Lower leg skin (tissue), 4 donors: ENCODE results near the gene XYLT1. TPM values are rescaled to one million over a fixed set of nuclear protein-coding genes. Genes with fewer than 3 reads are reported as not detected.
"Not testable (repeated sequence)": the region's sequence is repeated elsewhere in the genome, so short reads cannot be mapped to it uniquely, and the experiment has no call there.

ENCODE experiments used
- DNase-seq, 2 donors: peaks; one replicate each; pipeline ENCODE4 v3.0.0-alpha.2; 2019; ENCODE audit warnings: low spot score in 2 of 2
- H3K4me3 ChIP-seq: fragments of 200-600 bp; sonication (generic); 2 replicates; pipeline ENCODE4 v1.5.1; 2017; ENCODE audit warnings: mild to moderate bottlenecking, low read depth; ENCODE audit not compliant: poor library complexity, severe bottlenecking
- CTCF ChIP-seq, 3 donors: fragments of 450-650 bp; IDR thresholded peaks; one replicate each; pipeline ENCODE4 v1.5.1; 2016; ENCODE audit warnings: antibody characterized with exemption in 3 of 3, mild to moderate bottlenecking in 3 of 3, moderate library complexity in 2 of 3
- POLR2A ChIP-seq, 2 donors: fragments of 450-650 bp; IDR thresholded peaks; one replicate each; pipeline ENCODE4 v1.6.1; 2016 to 2017; ENCODE audit warnings: antibody characterized with exemption in 2 of 2, mild to moderate bottlenecking in 1 of 2, moderate library complexity in 1 of 2
- WGBS, 2 donors: methylation state at CpG; one replicate each; pipeline ENCODE4 v1.1.5; 2018; 5-methylcytosine and 5-hydroxymethylcytosine counted together
- intact Hi-C: fragments of 100-400 bp; cut with DNase I; formaldehyde crosslinking; loops from one replicate; pipeline ENCODE4 v1.15.0; 2023; ENCODE audit warnings: low total_unique reads
- total RNA-seq, 4 donors: library from RNA; depleted of rRNA; stranded (reverse); fragments of >200 nt; gene quantifications; one replicate each; pipeline ENCODE4 v1.1.0, GENCODE V29; 2016

Gene XYLT1
- total RNA-seq, 4 donors from 2014 or later, result 17.2 to 20.3 (median 19.7) TPM

- intact Hi-C loops, result no loop called here
- no peak for DNase-seq
- H3K4me3 ChIP-seq, result no peak overlapping the region
- TF ChIP-seq POLR2A (IDR thresholded peaks at IDR 0.05) (no peak), CTCF (IDR thresholded peaks at IDR 0.05) (no peak)
These were observed 22.3 kb upstream of the XYLT1 start for GRCh38 chr16:17493012-17493411.

GRCh38 chr16:17491140-17491662 lies 20.4 kb upstream of the XYLT1 start:
- no peak for DNase-seq
- no peak for TF ChIP-seq CTCF (IDR thresholded peaks at IDR 0.05)
- no peak for TF ChIP-seq POLR2A (IDR thresholded peaks at IDR 0.05)
- intact Hi-C loops, result no loop called here
- whole genome bisulfite sequencing, 2 donors, result 72 to 86% methylated on average over 4 of the region's 4 CpGs
- no peak overlapping the region for H3K4me3 ChIP-seq

- no peak for TF ChIP-seq CTCF (IDR thresholded peaks at IDR 0.05)
- no peak for TF ChIP-seq POLR2A (IDR thresholded peaks at IDR 0.05)
- whole genome bisulfite sequencing, 2 donors, result 80 to 82% methylated on average over 2 of the region's 2 CpGs
- DNase-seq, result no peak
- H3K4me3 ChIP-seq, result no peak overlapping the region
- intact Hi-C loops, result no loop called here
These were observed 17.7 kb upstream of the XYLT1 start for GRCh38 chr16:17488506-17488905.

GRCh38 chr16:17483351-17483750 lies 12.6 kb upstream of the XYLT1 start:
- intact Hi-C loops, result no loop called here
- WGBS, 2 donors, result 47 to 51% methylated on average over 3 of the region's 3 CpGs
- H3K4me3 ChIP-seq, result no peak overlapping the region
- TF ChIP-seq CTCF (IDR thresholded peaks at IDR 0.05) (no peak), POLR2A (IDR thresholded peaks at IDR 0.05) (no peak)
- DNase-seq, result peak in 1 of 2 donors; percentile 34

GRCh38 chr16:17482341-17482740 lies 11.6 kb upstream of the XYLT1 start:
- H3K4me3 ChIP-seq, intact Hi-C loops: not testable (repeated sequence)
- peak in 1 of 2 donors; percentile 32 for DNase-seq
- WGBS, 2 donors, result 90 to 92% methylated on average over 4 of the region's 4 CpGs

- intact Hi-C loops, result no loop called here
- DNase-seq, result no peak
- WGBS, 2 donors, result 92 to 98% methylated on average over 2 of the region's 2 CpGs
These were observed 11.0 kb upstream of the XYLT1 start for GRCh38 chr16:17481736-17482135.

GRCh38 chr16:17477260-17477545 lies 6.4 kb upstream of the XYLT1 start:
- not testable (repeated sequence) for H3K4me3 ChIP-seq
- peak in 1 of 2 donors; percentile 73 for DNase-seq
- intact Hi-C loops, result loop anchor here (10.0 kb wide), 2 partner anchors 98 to 252 kb away; no protein-coding TSS in a partner anchor
- 88 to 89% methylated on average over 6 of the region's 6 CpGs for WGBS, 2 donors

More at GRCh38 chr16:17481736-17482135, 11.0 kb upstream of the XYLT1 start:
- no peak for TF ChIP-seq POLR2A (IDR thresholded peaks at IDR 0.05)
- no peak for TF ChIP-seq CTCF (IDR thresholded peaks at IDR 0.05)
- H3K4me3 ChIP-seq, result no peak overlapping the region
